GM18502 (cell line): ENCODE data around the gene CDH12.
"Not testable (repeated sequence)": the region's sequence is repeated elsewhere in the genome, so short reads cannot be mapped to it uniquely, and the experiment has no call there.

Experiments
- ATAC-seq: cut with Tn5 transposase; IDR thresholded peaks from one replicate; pipeline ENCODE4 v1.9.1; 2021; ENCODE audit warnings: mild to moderate bottlenecking; ENCODE audit not compliant: unreplicated experiment, poor library complexity

Gene CDH12

DNA sequence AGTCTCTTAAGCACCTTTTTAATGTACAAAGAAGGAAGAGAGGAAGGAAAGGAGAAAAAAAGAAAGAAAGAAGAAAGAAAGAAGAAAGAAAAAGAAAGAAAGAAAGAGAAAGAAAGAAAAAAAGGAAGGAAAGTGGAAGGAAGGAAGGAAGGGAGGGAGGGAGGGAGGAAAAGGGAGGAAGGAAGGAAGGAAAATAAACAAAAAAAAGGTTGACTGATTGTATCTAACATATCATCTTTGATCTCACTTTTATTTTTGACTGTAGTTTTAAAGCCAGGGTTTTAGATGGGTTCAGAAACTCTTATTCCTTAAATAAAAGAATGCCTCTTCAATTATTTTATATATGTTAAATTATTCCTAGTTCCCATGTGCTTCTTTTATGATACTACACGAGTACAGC is 794.5 kb downstream of the CDH12 start:
- no peak for ATAC-seq

- no peak for ATAC-seq
These were observed 796.1 kb downstream of the CDH12 start for GRCh38 chr5:22057012-22057411.

DNA sequence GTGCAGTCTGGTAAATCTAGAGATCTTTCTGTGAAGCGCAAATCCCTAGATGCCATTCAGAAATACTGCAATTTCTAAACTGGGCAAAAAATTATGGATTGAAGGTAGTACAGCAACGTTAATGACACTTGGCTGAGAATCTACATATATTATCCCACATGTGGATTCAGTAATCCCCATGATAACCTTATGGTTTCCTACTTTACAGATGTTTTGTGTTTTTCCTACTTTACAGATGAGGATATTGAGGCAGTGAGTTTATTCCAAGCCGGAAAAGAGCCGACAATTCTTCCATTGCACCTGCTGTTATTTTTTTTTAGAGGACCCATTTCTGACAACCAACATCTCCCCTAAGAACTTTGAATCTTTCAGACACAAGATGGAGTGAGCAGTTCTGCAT is 796.5 kb downstream of the CDH12 start:
- no peak for ATAC-seq

DNA sequence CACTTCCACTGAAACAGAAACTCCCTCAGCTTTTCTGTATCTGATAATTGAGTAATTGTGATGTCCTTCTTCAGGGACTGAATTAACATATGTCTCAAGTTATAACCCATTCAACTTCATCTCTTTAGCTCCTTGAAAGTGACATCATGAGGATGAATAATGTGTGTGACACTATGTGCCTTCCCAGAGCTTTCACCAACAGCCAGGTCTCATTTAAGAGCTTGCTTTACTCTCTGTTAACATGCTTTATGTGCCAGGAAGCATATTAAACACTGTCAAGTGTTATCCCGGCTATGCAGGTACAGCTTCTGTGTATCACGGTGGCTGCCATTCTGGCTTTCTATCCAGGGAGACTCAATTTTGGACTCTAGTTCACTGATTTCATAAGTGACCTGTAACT is 799.9 kb downstream of the CDH12 start:
- no peak for ATAC-seq

DNA sequence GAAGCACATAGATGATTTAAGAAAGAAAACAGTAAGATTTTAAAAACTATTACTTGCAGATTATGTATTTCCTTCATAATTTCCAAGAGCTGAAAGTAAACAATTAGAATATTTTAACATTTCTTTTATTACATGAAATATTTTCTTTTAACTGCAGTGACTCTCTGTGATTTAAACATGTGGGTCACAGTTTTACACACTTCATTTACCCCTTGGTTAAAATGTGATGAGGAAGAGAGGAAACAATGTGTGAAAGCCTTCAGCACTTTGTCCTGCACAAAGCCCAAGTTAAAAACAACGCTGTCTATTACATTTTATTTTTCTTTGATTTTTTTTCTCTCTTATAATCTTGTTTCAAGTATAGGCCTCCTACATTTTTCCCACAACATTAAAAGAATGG is 801.3 kb downstream of the CDH12 start:
- no peak for ATAC-seq

GRCh38 chr5:22050931-22051330 is 802.2 kb downstream of the CDH12 start:
- no peak for ATAC-seq

GRCh38 chr5:22044229-22044628 is 808.9 kb downstream of the CDH12 start:
- ATAC-seq, result no peak

DNA sequence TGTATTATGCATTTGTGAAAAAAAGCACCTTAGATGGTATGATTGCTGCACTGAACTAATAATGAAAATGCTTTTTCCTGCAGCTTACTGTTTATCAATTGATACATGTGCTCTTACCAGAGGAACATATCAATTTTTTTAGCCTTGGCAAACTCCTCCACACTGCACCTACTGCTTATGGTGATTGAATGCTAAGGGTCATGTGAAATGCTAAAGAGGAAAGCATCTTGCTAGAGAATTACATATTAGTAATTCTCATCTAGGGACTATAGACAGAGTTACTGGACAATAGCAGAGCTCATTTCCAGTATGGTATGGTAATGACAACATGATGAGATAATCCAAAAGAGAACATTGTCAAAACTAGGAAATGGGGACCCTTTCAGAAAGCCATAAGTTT is 817.1 kb downstream of the CDH12 start:
- ATAC-seq, result no peak

DNA sequence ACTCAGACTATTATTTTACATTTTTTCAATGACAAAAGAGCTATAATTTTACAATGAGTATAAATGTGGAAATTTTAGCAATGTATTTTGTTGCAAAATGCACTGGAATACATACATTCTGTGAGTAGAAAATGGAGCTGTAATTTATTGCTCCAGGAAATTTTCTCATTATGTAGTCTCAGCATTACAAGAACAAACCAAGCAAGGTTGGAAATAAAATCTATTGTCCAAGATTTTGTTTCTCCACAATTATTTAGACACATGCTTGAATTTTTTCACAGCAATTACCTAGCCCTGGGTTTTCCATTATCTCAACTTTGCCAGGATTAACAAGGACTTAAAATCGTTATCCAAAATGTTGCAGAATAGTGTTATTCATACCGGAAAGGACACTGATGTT is 820.1 kb downstream of the CDH12 start:
- ATAC-seq, result no peak

DNA sequence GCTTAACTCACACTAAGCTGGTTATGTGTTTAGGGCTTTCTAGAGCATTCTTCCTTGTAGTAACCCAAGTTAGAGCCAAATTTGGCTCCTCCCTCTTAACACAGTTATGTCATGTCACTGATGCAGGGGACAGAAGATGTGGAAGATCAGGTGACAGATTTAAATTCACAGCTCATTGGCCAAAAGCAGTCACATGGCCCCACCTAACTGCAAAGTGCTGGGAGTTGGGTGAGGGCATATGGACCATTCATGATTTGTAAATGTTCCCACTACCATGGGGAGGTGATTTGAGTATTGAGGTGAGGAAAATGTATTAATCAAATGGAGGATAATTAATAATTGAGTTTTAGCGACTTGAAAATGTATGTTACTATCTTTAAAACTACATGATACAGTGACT is 829.4 kb downstream of the CDH12 start:
- no peak for ATAC-seq

GRCh38 chr5:22012893-22013292 is 840.3 kb downstream of the CDH12 start:
- ATAC-seq, result not testable (repeated sequence)

GRCh38 chr5:22010808-22011207 is 842.3 kb downstream of the CDH12 start:
- not testable (repeated sequence) for ATAC-seq

DNA sequence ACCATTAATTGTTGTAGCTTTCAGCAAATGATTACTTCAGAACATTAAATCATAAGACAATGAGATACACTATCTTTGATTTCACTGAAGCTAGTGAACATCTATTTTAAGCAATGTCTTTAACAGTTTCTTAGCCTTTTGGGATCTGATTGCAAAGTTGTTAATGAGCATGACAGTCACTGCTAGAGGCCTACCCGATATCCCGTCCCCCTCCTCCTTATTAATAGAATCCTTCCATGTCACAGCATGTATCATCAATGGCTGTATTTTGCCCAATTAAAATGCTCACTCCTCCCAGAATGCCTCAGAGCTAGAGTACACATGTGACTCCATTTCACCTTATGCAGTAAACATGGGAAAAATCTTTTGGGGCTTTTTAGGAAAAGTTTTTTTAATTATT is 852.0 kb downstream of the CDH12 start:
- ATAC-seq, result not testable (repeated sequence)

- ATAC-seq, result not testable (repeated sequence)
These were observed 867.3 kb downstream of the CDH12 start for GRCh38 chr5:21985799-21986198.

DNA sequence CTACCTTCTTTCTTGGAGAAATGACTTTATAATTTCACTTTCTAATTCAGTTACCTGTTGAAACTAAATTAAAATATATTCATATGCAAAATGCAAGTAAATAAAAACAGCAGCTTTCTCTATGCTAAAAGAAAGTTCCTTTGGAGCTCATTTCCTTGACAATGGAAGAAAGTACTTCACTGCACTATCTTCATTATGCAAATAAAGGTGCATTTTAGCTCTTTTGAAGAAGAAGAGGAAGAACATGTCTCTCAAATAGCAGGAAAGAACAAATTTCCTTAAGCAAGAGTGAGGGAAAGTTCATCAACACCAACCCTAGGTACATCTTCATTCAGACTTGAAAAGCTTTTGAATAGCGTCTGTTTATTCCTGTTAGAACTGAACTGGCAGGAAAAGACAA is 901.6 kb downstream of the CDH12 start:
- ATAC-seq, result not testable (repeated sequence)

DNA sequence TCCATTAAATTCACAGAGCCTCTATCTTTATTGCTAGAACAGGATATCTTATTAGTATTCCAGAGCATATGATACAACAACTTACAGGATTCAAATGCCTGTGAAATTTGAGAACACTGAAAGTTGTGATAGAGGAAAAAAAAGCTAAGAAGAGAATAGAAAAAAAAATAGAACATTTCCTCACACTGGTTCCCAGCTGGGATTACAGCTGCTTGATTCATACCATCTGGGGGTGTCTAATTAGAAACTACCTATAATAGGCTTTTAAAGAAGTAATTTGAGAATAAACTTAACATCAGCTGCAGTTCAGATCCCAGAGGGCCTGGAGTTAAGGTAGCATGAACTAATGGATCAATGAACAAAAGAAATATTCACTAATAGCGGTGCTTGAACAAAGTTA is 922.0 kb downstream of the CDH12 start:
- no peak for ATAC-seq

DNA sequence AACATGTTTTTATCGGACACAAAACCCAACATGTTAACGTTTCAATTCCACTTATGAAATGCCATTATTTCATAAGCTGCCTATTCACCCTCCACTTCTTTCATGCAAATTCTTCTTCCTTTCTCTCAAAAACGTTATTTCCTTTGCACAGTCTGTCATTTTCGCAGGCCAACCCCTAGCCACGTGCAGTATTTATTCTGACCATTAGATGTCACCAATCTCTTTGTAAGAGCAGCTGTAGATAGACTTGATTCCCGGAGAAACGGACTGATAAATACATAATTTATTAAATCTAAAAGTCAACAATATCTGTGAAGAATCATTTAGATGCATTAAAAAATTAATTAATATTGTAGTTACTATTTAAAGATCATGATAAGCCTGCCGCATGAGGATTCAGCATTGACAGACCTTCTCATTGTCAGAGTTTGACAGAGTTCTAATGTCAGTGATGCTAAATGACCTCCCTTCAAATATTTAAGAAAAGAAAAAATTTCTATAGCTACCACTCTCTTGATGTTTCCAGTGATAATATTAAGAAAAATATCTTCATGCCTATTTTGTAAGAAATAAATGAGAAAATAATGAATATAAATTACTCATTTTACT is 933.6 kb downstream of the CDH12 start:
- peak; percentile 94 for ATAC-seq

- ATAC-seq, result no peak
These were observed 934.7 kb downstream of the CDH12 start for GRCh38 chr5:21918451-21918850.

- no peak for ATAC-seq
These were observed 942.4 kb downstream of the CDH12 start for GRCh38 chr5:21910731-21911130.

DNA sequence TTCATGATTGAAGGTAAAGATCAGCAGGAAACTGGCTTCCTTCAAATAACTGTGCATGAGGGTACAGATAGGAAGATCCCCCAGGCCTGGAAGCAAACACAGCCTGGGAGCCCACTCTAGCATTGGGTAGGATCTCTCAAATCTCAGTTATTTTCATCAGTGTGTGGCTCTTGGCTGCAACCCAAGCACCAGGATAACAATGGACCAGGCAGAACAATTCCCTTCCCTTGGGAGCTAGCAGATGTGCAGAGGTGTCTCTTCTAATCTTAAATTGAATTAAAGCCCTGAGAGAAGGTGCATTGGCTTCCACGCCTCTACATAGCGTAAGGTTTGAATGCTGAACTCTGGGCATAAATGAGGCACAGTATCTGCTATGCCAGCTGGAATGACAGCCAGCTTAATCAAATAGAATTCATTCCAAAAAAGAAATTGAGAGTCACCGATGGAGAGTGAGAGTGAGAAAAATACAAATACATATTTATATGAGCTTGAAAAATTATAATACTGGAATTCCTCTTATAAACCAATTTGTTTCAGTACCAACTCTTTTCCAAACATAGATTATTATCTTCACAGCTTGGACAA is 957.3 kb downstream of the CDH12 start:
- no peak for ATAC-seq

- ATAC-seq, result no peak
These were observed 960.0 kb downstream of the CDH12 start for GRCh38 chr5:21893161-21893560.

- no peak for ATAC-seq
These were observed 963.6 kb downstream of the CDH12 start for GRCh38 chr5:21889581-21889980.
